Measurements from ENCODE around the gene ANKS6.

DNA sequence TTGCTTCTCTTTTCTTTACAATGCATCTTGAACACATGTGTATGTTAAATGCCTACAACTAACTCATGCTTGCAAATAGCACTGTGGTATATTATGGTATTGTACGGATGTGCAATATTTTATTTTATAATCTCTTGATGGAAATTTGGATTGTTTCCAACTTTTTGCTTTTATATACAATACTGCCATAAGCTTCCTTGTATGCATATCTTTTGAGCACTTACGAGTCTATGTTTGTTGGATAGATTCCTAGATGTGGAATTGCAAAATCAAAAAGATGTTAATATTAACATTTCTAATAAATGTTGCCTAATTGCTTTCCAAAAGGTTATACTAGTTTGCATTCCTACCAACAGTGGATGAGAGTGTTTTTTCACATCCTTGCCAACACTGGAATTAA, 7.7 kb upstream of the ANKS6 start:
- no peak for TF ChIP-seq CTCF (IDR thresholded peaks at IDR 0.05; ENCODE audit: low read depth, low read length)
- no peak for TF ChIP-seq POLR2A (IDR thresholded peaks at IDR 0.05; ENCODE audit: extremely low read depth, insufficient read length)
